ENCODE data around the gene NEDD1. TPM values are rescaled to one million over a fixed set of nuclear protein-coding genes. Genes with fewer than 3 reads are reported as not detected.

Gene NEDD1
- total RNA-seq, 1 experiment from 2014 or later: 35.4 TPM

GRCh38 chr12:96858162-96858561 lies 48.9 kb upstream of the NEDD1 start:
- ChIA-PET RAD21 (ENCODE audit: low non-redundant PET in 1 of 2, low total read pairs in 2 of 2, uncharacterized antibody in 2 of 2, unreplicated experiment in 2 of 2) (no interaction called here), POLR2A (no interaction called here), CTCF (no interaction called here)
- Histone ChIP-seq H4K20me1 (ENCODE audit: insufficient read depth) (no peaks in the 10 kb centered on the region), H3K27me3 (ENCODE audit: insufficient read depth, low read length) (peaks cover 29% of the 10 kb centered on the region), H3K4me2 (ENCODE audit: low read length) (no peak overlapping the region), H3K79me2 (ENCODE audit: insufficient read depth, low read length) (no peaks in the 10 kb centered on the region), H3K4me1 (ENCODE audit: control insufficient read depth in 1 of 2, insufficient read depth in 2 of 2, low read length in 2 of 2) (no peaks in the 10 kb centered on the region), H2AFZ (ENCODE audit: low read depth, low read length, poor library complexity, severe bottlenecking) (no peak overlapping the region), H3K4me3 (replicated peaks in 1 of 2; ENCODE audit: low read depth in 1 of 2, low read length in 2 of 2) (no peak overlapping the region), H3K9me2 (ENCODE audit: insufficient read depth) (no peaks in the 10 kb centered on the region), H3K36me3 (ENCODE audit: control insufficient read depth in 1 of 2, insufficient read depth in 2 of 2, low read length in 2 of 2) (no peaks in the 10 kb centered on the region), H3K27ac (ENCODE audit: low read depth, low read length) (no peak overlapping the region), H3K9ac (ENCODE audit: low read length) (no peak overlapping the region), H3K9me3 (ENCODE audit: control insufficient read depth in 1 of 2, insufficient read depth in 1 of 2, low read depth in 1 of 2, low read length in 2 of 2) (no peaks in the 10 kb centered on the region)
- TF ChIP-seq CEBPB (IDR thresholded peaks at IDR 0.05; ENCODE audit: low read depth): no peak
- no peak for TF ChIP-seq YY1 (IDR thresholded peaks at IDR 0.05; ENCODE audit: extremely low read depth, insufficient replicate concordance, low read depth, low read length)
- TF ChIP-seq EGR1 (IDR thresholded peaks at IDR 0.05; ENCODE audit: low read depth): no peak
- no peak for TF ChIP-seq ZFX (IDR thresholded peaks at IDR 0.05)
- no peak for TF ChIP-seq RAD21 (IDR thresholded peaks at IDR 0.05; ENCODE audit: low read depth)
- TF ChIP-seq SP1 (IDR thresholded peaks at IDR 0.05; ENCODE audit: low read depth): no peak
- TF ChIP-seq ELF1 (IDR thresholded peaks at IDR 0.05; ENCODE audit: borderline replicate concordance, low read depth): no peak
- no peak for TF ChIP-seq POLR2A (IDR thresholded peaks at IDR 0.05; ENCODE audit: borderline replicate concordance, extremely low read depth, insufficient read depth, insufficient read length)
- no peak for TF ChIP-seq EZH2phosphoT487 (IDR thresholded peaks at IDR 0.05; ENCODE audit: borderline replicate concordance)
- TF ChIP-seq, protein P1, sequence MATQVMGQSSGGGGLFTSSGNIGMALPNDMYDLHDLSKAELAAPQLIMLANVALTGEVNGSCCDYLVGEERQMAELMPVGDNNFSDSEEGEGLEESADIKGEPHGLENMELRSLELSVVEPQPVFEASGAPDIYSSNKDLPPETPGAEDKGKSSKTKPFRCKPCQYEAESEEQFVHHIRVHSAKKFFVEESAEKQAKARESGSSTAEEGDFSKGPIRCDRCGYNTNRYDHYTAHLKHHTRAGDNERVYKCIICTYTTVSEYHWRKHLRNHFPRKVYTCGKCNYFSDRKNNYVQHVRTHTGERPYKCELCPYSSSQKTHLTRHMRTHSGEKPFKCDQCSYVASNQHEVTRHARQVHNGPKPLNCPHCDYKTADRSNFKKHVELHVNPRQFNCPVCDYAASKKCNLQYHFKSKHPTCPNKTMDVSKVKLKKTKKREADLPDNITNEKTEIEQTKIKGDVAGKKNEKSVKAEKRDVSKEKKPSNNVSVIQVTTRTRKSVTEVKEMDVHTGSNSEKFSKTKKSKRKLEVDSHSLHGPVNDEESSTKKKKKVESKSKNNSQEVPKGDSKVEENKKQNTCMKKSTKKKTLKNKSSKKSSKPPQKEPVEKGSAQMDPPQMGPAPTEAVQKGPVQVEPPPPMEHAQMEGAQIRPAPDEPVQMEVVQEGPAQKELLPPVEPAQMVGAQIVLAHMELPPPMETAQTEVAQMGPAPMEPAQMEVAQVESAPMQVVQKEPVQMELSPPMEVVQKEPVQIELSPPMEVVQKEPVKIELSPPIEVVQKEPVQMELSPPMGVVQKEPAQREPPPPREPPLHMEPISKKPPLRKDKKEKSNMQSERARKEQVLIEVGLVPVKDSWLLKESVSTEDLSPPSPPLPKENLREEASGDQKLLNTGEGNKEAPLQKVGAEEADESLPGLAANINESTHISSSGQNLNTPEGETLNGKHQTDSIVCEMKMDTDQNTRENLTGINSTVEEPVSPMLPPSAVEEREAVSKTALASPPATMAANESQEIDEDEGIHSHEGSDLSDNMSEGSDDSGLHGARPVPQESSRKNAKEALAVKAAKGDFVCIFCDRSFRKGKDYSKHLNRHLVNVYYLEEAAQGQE (IDR thresholded peaks at IDR 0.05; ENCODE audit: low read depth): no peak
- no peak for TF ChIP-seq CBX3 (IDR thresholded peaks at IDR 0.05; ENCODE audit: low read depth)
- TF ChIP-seq CTCF (IDR thresholded peaks at IDR 0.05 in 2 of 3, conservative IDR thresholded peaks at IDR 0.05 in 1 of 3; ENCODE audit: borderline replicate concordance in 1 of 3, insufficient read depth in 1 of 3, low read depth in 2 of 3, low read length in 2 of 3): no peak
- TF ChIP-seq MAX (IDR thresholded peaks at IDR 0.05): no peak
- no peak for TF ChIP-seq POLR2AphosphoS5 (IDR thresholded peaks at IDR 0.05; ENCODE audit: low read depth, low read length)
- no peak for TF ChIP-seq EZH2 (IDR thresholded peaks at IDR 0.05)
- TF ChIP-seq ZNF274 (IDR thresholded peaks at IDR 0.05; ENCODE audit: low read depth, low read length): no peak
- no peak for TF ChIP-seq SIN3A (IDR thresholded peaks at IDR 0.05; ENCODE audit: low read depth)
- no peak for TF ChIP-seq ATF3 (IDR thresholded peaks at IDR 0.05)
- intact Hi-C loops (cut with micrococcal nuclease): no loop called here
- DNase-seq (ENCODE audit: low read depth, low spot score) (no peak), ATAC-seq (no peak)
- no TSS peak for BruUV-seq (replicated peaks)

All from HCT116 (cell line).